ENCODE results near the gene SETBP1. TPM values are rescaled to one million over a fixed set of nuclear protein-coding genes. Genes with fewer than 3 reads are reported as not detected.
A peak's percentile ranks its signal among the peaks of the same experiment; 100 is the strongest.

SETBP1 gene
- total RNA-seq, 1 experiment from 2014 or later: 14.0 TPM

GRCh38 chr18:45015788-45016128, 335.1 kb downstream of the SETBP1 start:
- ChIA-PET CTCF (interaction anchor here (0.6 kb wide), 1 partner anchor 9 kb away, joined by 3 read pairs; no protein-coding TSS in a partner anchor), POLR2A (ENCODE audit: low non-redundant PET) (no interaction called here)
- no peaks in the 10 kb centered on the region for H3K36me3 ChIP-seq (ENCODE audit: insufficient read depth, low read length, poor library complexity, severe bottlenecking)
- DNase-seq (ENCODE audit: low spot score): no peak
- TF ChIP-seq CTCF (conservative IDR thresholded peaks at IDR 0.05; ENCODE audit: low read depth, low read length) (no peak), EZH2 (IDR thresholded peaks at IDR 0.05; ENCODE audit: borderline replicate concordance, low read depth, low read length, poor library complexity, severe bottlenecking) (no peak)
- no TSS peak for BruUV-seq (replicated peaks)
- H3K27me3 ChIP-seq (replicated peaks; ENCODE audit: insufficient read depth, low read depth, low read length, poor library complexity): no peaks in the 10 kb centered on the region
- H3K27ac ChIP-seq (ENCODE audit: low read depth, low read length, poor library complexity, severe bottlenecking): no peak overlapping the region
- intact Hi-C loops (cut with micrococcal nuclease; ENCODE audit: unreplicated experiment): no loop called here
- H3K9me3 ChIP-seq (ENCODE audit: low read depth, low read length, poor library complexity, severe bottlenecking): no peaks in the 10 kb centered on the region
- H3K4me3 ChIP-seq (ENCODE audit: low read depth, low read length, poor library complexity, severe bottlenecking): peak overlapping the region; percentile 3
- H3K4me1 ChIP-seq (ENCODE audit: insufficient read depth, low read length, poor library complexity, severe bottlenecking): peaks cover 19% of the 10 kb centered on the region

GRCh38 chr18:45019469-45019868, 338.8 kb downstream of the SETBP1 start:
- POLR2A ChIA-PET (ENCODE audit: low non-redundant PET): no interaction called here
- no peaks in the 10 kb centered on the region for H3K27me3 ChIP-seq (replicated peaks; ENCODE audit: insufficient read depth, low read depth, low read length, poor library complexity)
- H3K27ac ChIP-seq (ENCODE audit: low read depth, low read length, poor library complexity, severe bottlenecking): no peak overlapping the region
- TF ChIP-seq EZH2 (IDR thresholded peaks at IDR 0.05; ENCODE audit: borderline replicate concordance, low read depth, low read length, poor library complexity, severe bottlenecking): no peak
- no peak for TF ChIP-seq CTCF (conservative IDR thresholded peaks at IDR 0.05; ENCODE audit: low read depth, low read length)
- H3K4me1 ChIP-seq (ENCODE audit: insufficient read depth, low read length, poor library complexity, severe bottlenecking): peaks cover 19% of the 10 kb centered on the region
- no peak overlapping the region for H3K4me3 ChIP-seq (ENCODE audit: low read depth, low read length, poor library complexity, severe bottlenecking)
- no peaks in the 10 kb centered on the region for H3K9me3 ChIP-seq (ENCODE audit: low read depth, low read length, poor library complexity, severe bottlenecking)
- DNase-seq (ENCODE audit: low spot score): no peak
- intact Hi-C loops (cut with micrococcal nuclease; ENCODE audit: unreplicated experiment): no loop called here
- CTCF ChIA-PET: no interaction called here
- BruUV-seq (replicated peaks): no TSS peak
- H3K36me3 ChIP-seq (ENCODE audit: insufficient read depth, low read length, poor library complexity, severe bottlenecking): no peaks in the 10 kb centered on the region

GRCh38 chr18:45023519-45023918, 342.8 kb downstream of the SETBP1 start:
- Histone ChIP-seq H3K36me3 (ENCODE audit: insufficient read depth, low read length, poor library complexity, severe bottlenecking) (no peaks in the 10 kb centered on the region), H3K9me3 (ENCODE audit: low read depth, low read length, poor library complexity, severe bottlenecking) (no peaks in the 10 kb centered on the region), H3K27me3 (replicated peaks; ENCODE audit: insufficient read depth, low read depth, low read length, poor library complexity) (no peaks in the 10 kb centered on the region), H3K4me3 (ENCODE audit: low read depth, low read length, poor library complexity, severe bottlenecking) (no peak overlapping the region), H3K4me1 (ENCODE audit: insufficient read depth, low read length, poor library complexity, severe bottlenecking) (no peaks in the 10 kb centered on the region), H3K27ac (ENCODE audit: low read depth, low read length, poor library complexity, severe bottlenecking) (no peak overlapping the region)
- POLR2A ChIA-PET (ENCODE audit: low non-redundant PET): no interaction called here
- TF ChIP-seq EZH2 (IDR thresholded peaks at IDR 0.05; ENCODE audit: borderline replicate concordance, low read depth, low read length, poor library complexity, severe bottlenecking) (no peak), CTCF (conservative IDR thresholded peaks at IDR 0.05; ENCODE audit: low read depth, low read length) (no peak)
- intact Hi-C loops (cut with micrococcal nuclease; ENCODE audit: unreplicated experiment): loop anchor here (5.0 kb wide), 1 partner anchor 341 kb away; the partner anchor contains the start of gene SETBP1
- no peak for DNase-seq (ENCODE audit: low spot score)
- no TSS peak for BruUV-seq (replicated peaks)
- CTCF ChIA-PET: no interaction called here
